Common myeloid progenitor, CD34-positive (primary cell): Measurements from ENCODE around the gene PRSS38.

Experiments used
- CTCF ChIA-PET: fragments of 350-600 bp; sonication (Branson Sonifier 250); formaldehyde crosslinking; loops from one replicate; lab custom pipeline; 2021; ENCODE audit warnings: antibody characterized with exemption; lab: Charles Lee
- POLR2A ChIA-PET: fragments of 350-600 bp; sonication (Branson Sonifier 250); formaldehyde crosslinking; loops from one replicate; lab custom pipeline; 2021; ENCODE audit warnings: antibody characterized with exemption; lab: Charles Lee
- DNase-seq, 3 donors: peaks; one replicate each; pipeline versions ENCODE4 v3.0.0 to v3.0.0-alpha.2; 2013
- H3K27ac ChIP-seq, 2 experiments: 1 replicate in 1 of 2; 2 replicates in 1 of 2; pipeline ENCODE4 v1.7.0; 2013; ENCODE audit warnings: inconsistent platforms in 2 of 2, low read length in 2 of 2, mild to moderate bottlenecking in 2 of 2, low read depth in 1 of 2, moderate library complexity in 1 of 2; ENCODE audit not compliant: severe bottlenecking in 2 of 2, insufficient read depth in 1 of 2, poor library complexity in 1 of 2
- H3K27me3 ChIP-seq, 5 experiments: replicated peaks in 2 of 5; 1 replicate in 3 of 5; 2 replicates in 2 of 5; pipeline versions ENCODE4 v1.6.1 to v1.7.0; 2013; ENCODE audit warnings: low read length in 4 of 5, mild to moderate bottlenecking in 2 of 5, moderate library complexity in 2 of 5, inconsistent platforms in 1 of 5; ENCODE audit not compliant: insufficient read depth in 5 of 5, control insufficient read depth in 4 of 5
- H3K36me3 ChIP-seq, 4 experiments: 1 replicate in 2 of 4; 2 replicates in 2 of 4; pipeline versions ENCODE4 v1.6.1 to v1.7.0; 2013; ENCODE audit warnings: low read length in 3 of 4, control low read depth in 1 of 4, mild to moderate bottlenecking in 1 of 4; ENCODE audit not compliant: control insufficient read depth in 4 of 4, insufficient read depth in 4 of 4
- H3K4me1 ChIP-seq, 4 experiments: 1 replicate in 3 of 4; 2 replicates in 1 of 4; pipeline versions ENCODE4 v1.6.1 to v1.7.1; 2013; ENCODE audit warnings: low read length in 3 of 4, mild to moderate bottlenecking in 3 of 4, control low read depth in 1 of 4, inconsistent platforms in 1 of 4, moderate library complexity in 1 of 4; ENCODE audit not compliant: control insufficient read depth in 4 of 4, insufficient read depth in 4 of 4; ENCODE audit errors: control extremely low read depth in 1 of 4
- H3K4me3 ChIP-seq, 7 experiments: 1 replicate in 4 of 7; 2 replicates in 3 of 7; pipeline versions ENCODE4 v1.5.1 to v1.7.0; 2013; ENCODE audit warnings: mild to moderate bottlenecking in 7 of 7, low read length in 6 of 7, moderate library complexity in 6 of 7, inconsistent platforms in 2 of 7, low read depth in 2 of 7, control low read depth in 1 of 7; ENCODE audit not compliant: insufficient read depth in 4 of 7, control insufficient read depth in 1 of 7; ENCODE audit errors: extremely low read depth in 1 of 7
- H3K9me3 ChIP-seq, 5 experiments: 1 replicate in 4 of 5; 2 replicates in 1 of 5; pipeline versions ENCODE4 v1.6.1 to v1.7.1; 2013; ENCODE audit warnings: low read length in 4 of 5, mild to moderate bottlenecking in 2 of 5, inconsistent platforms in 1 of 5, low read depth in 1 of 5, moderate library complexity in 1 of 5; ENCODE audit not compliant: control insufficient read depth in 4 of 5, insufficient read depth in 2 of 5; ENCODE audit errors: control extremely low read depth in 1 of 5
- WGBS: methylation state at CpG from one replicate; pipeline ENCODE4 v1.1.5; 2013; ENCODE audit not compliant: insufficient coverage; 5-methylcytosine and 5-hydroxymethylcytosine counted together

PRSS38 gene

GRCh38 chr1:227798078-227798802 lies 17.2 kb upstream of the PRSS38 start:
- Histone ChIP-seq H3K4me3 (no peak overlapping the region), H3K27me3 (peaks cover 0 to 3% (median 0%) of the 10 kb centered on the region in 5 experiments), H3K4me1 (no peaks in the 10 kb centered on the region), H3K27ac (no peak overlapping the region), H3K36me3 (no peaks in the 10 kb centered on the region), H3K9me3 (no peaks in the 10 kb centered on the region)
- DNase-seq: no peak
- CTCF ChIA-PET: no interaction called here
- 95% methylated on average over 16 of the region's 16 CpGs for WGBS
- POLR2A ChIA-PET: no interaction called here

GRCh38 chr1:227799756-227800155 lies 15.7 kb upstream of the PRSS38 start:
- ChIA-PET POLR2A (no interaction called here), CTCF (no interaction called here)
- Histone ChIP-seq H3K27ac (no peak overlapping the region), H3K36me3 (no peaks in the 10 kb centered on the region), H3K9me3 (peaks cover 0 to 3% (median 1%) of the 10 kb centered on the region in 5 experiments), H3K27me3 (peaks cover 0 to 5% (median 0%) of the 10 kb centered on the region in 5 experiments), H3K4me3 (no peak overlapping the region), H3K4me1 (no peaks in the 10 kb centered on the region)
- no CpG with 5 or more reads among the region's 1 CpG for WGBS
- no peak for DNase-seq

DNA sequence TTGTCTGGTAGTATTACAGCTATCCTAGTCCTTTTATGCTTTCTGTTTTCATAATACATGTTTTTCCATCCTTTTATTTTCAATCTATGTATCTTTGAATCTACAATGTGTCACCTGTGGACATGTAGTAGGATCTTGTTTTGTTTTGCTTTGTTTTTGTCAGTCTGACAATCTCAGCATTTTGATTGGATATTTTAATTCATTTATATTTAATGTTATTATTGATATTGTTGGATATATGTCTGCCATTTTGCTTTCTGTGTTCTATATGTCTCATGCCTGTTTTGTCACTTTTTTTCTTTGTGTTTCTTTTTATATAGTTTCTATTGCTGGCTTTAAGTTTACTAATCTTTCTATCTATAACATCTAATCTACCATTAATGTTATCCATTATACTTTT lies 11.5 kb upstream of the PRSS38 start:
- DNase-seq: no peak
- Histone ChIP-seq H3K4me3 (no peak overlapping the region), H3K4me1 (no peaks in the 10 kb centered on the region), H3K27me3 (peaks cover 0 to 1% (median 0%) of the 10 kb centered on the region in 5 experiments), H3K9me3 (peaks cover 0 to 6% (median 2%) of the 10 kb centered on the region in 5 experiments), H3K36me3 (no peaks in the 10 kb centered on the region), H3K27ac (no peak overlapping the region)
- CTCF ChIA-PET: no interaction called here
- POLR2A ChIA-PET: no interaction called here

DNA sequence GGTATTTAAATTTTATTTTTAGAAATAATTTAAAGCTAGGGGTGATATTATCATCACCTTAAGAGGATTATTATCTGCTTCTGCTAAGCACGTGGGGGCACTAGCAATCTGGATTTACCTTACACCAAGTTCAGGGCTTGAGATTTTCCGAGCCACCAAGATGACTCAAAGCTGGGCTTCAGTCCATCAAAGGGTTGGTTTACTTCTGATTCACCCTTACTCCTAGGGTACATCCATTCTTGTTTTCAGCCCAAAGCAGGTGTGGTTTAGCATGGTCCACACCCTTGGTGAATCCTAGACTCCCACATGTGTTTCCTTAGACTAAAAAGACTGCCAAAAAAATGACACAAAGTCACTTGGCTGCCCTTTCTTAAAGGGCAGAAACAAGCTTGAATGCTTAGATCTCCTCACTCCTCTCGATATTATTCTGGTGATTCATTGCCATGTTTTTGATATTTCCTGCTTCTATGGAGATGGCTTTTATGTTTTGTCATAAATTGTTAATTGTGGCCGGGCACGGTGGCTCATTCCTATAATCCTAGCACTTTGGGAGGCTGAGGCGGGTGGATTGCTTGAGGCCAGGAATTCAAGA lies 9.8 kb upstream of the PRSS38 start:
- CTCF ChIA-PET: no interaction called here
- WGBS: 85% methylated on average over 2 of the region's 6 CpGs
- no peak for DNase-seq

DNA sequence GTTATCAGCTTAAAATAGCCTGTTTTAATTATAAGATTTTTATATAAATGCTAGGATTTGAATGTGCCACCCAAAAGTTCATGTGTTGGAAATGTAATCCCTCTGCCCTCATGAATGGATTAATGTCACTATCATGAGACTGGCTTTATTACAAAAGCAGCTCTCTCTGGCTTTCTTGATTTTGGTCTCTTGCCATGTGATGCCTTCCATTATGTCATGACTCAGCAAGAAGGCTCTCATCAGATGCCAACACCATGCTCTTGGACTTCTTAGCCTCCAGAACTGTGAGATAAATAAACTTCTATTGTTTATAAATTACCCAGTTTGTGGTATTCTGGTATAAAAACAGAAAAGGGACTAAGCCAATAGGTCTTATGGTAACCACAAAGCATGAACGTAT lies 6.9 kb upstream of the PRSS38 start:
- Histone ChIP-seq H3K9me3 (peaks cover 2 to 11% (median 5%) of the 10 kb centered on the region in 5 experiments), H3K27ac (no peak overlapping the region), H3K4me3 (no peak overlapping the region), H3K4me1 (no peaks in the 10 kb centered on the region), H3K36me3 (no peaks in the 10 kb centered on the region), H3K27me3 (peaks cover 0 to 1% (median 0%) of the 10 kb centered on the region in 5 experiments)
- POLR2A ChIA-PET: no interaction called here
- CTCF ChIA-PET: no interaction called here
- whole genome bisulfite sequencing: no CpG with 5 or more reads among the region's 1 CpG
- no peak for DNase-seq

More for the DNA sequence above, 9.8 kb upstream of the PRSS38 start:
- POLR2A ChIA-PET: no interaction called here
- H3K27ac ChIP-seq: no peak overlapping the region
- H3K4me3 ChIP-seq: no peak overlapping the region
- no peaks in the 10 kb centered on the region for H3K4me1 ChIP-seq
- H3K9me3 ChIP-seq: peaks cover 0 to 6% (median 2%) of the 10 kb centered on the region in 5 experiments
- no peaks in the 10 kb centered on the region for H3K36me3 ChIP-seq
- peaks cover 0 to 1% (median 0%) of the 10 kb centered on the region in 5 experiments for H3K27me3 ChIP-seq

DNA sequence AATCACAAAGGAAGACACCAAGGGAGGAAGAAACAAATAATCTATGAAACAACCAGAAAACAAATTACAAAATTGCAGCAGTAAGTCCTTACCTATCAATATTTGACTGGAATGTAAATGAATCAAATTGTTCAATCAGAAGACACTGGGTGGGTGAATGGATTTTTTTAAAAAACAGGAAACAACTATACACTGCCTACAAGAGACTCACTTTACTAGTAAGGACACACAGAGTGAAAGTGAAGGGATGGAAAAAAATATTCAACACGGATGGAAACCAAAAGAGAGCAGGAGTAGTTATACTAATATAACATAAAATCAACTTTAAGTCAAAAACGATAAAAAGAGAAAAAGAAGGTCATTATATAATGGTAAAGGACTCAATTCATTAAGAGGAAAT lies 6.4 kb upstream of the PRSS38 start:
- WGBS: no CpG with 5 or more reads among the region's 2 CpGs
- Histone ChIP-seq H3K4me3 (no peak overlapping the region), H3K27me3 (peaks cover 0 to 1% (median 0%) of the 10 kb centered on the region in 5 experiments), H3K9me3 (peaks cover under 1 to 15% (median 9%) of the 10 kb centered on the region in 5 experiments), H3K4me1 (no peaks in the 10 kb centered on the region), H3K36me3 (no peaks in the 10 kb centered on the region), H3K27ac (no peak overlapping the region)
- no peak for DNase-seq
- POLR2A ChIA-PET: no interaction called here
- CTCF ChIA-PET: no interaction called here

GRCh38 chr1:227813962-227814361 lies 1.5 kb upstream of the PRSS38 start:
- H3K4me3 ChIP-seq: no peak overlapping the region
- DNase-seq: no peak
- no peaks in the 10 kb centered on the region for H3K36me3 ChIP-seq
- no peaks in the 10 kb centered on the region for H3K27me3 ChIP-seq
- no peaks in the 10 kb centered on the region for H3K4me1 ChIP-seq
- H3K27ac ChIP-seq: no peak overlapping the region
- POLR2A ChIA-PET: no interaction called here
- peaks cover 0 to 13% (median 12%) of the 10 kb centered on the region in 5 experiments for H3K9me3 ChIP-seq
- WGBS: 100% methylated on average over 2 of the region's 2 CpGs
- CTCF ChIA-PET: no interaction called here
